Ovary (tissue), 9 donors: ENCODE results near the gene CACHD1. TPM values are rescaled to one million over a fixed set of nuclear protein-coding genes. Genes with fewer than 3 reads are reported as not detected.

Experiments used
- DNase-seq, 5 donors: peaks; one replicate each; pipeline ENCODE4 v3.0.0-alpha.2; 2019 to 2020
- H3K27ac ChIP-seq, 2 donors: fragments of 200-600 bp; one replicate each; pipeline versions ENCODE4 v1.5.1 to v1.8.0; 2019 to 2022
- H3K27me3 ChIP-seq: fragments of 200-600 bp; one replicate; pipeline ENCODE4 v1.8.0; 2022
- H3K36me3 ChIP-seq: fragments of 200-600 bp; sonication (generic); one replicate; pipeline ENCODE4 v1.5.1; 2019
- H3K4me1 ChIP-seq: one replicate; pipeline ENCODE4 v1.8.1; 2013; ENCODE audit warnings: mild to moderate bottlenecking, moderate library complexity; ENCODE audit not compliant: insufficient read depth
- H3K4me3 ChIP-seq: fragments of 200-600 bp; sonication (generic); one replicate; pipeline ENCODE4 v1.5.1; 2017
- H3K9me3 ChIP-seq, 2 donors: fragments of 200-600 bp in 1 of 2; sonication (generic) in 1 of 2; one replicate each; pipeline versions ENCODE4 v1.5.1 to v1.8.1; 2013 to 2019; ENCODE audit warnings: mild to moderate bottlenecking in 1 of 2, moderate library complexity in 1 of 2
- EP300 ChIP-seq: sonication (generic); formaldehyde crosslinking; IDR thresholded peaks from one replicate; pipeline ENCODE4 v1.6.1; 2017; ENCODE audit warnings: antibody characterized with exemption
- POLR2A ChIP-seq: fragments of 450-650 bp; IDR thresholded peaks from one replicate; pipeline ENCODE4 v1.6.1; 2017; ENCODE audit warnings: antibody characterized with exemption, mild to moderate bottlenecking, moderate library complexity
- whole genome bisulfite sequencing, 3 donors: extraction: QIAGEN DNeasy Blood & Tissue Kit in 1 of 3; methylation state at CpG; one replicate each; pipeline versions ENCODE4 v1.1.5 to v1.1.7; 2013 to 2017; 5-methylcytosine and 5-hydroxymethylcytosine counted together
- intact Hi-C, 4 donors: fragments of 100-400 bp; cut with DNase I; formaldehyde crosslinking; loops; one replicate each; pipeline versions ENCODE4 v1.11.0 to v1.15.1; 2022 to 2023
- polyA plus RNA-seq, 2 donors: library from polyadenylated mRNA; stranded (reverse); fragments of 200-250 nt in 1 of 2; fragments of 350-450 nt in 1 of 2; fragmentation: Illumina TruSeq in 1 of 2; extraction: RNeasy Lipid Tissue Mini Kit (QIAGEN cat#74804) in 1 of 2; gene quantifications; one replicate each; pipeline ENCODE4 v1.2.3, GENCODE V29; 2013 to 2014
- total RNA-seq, 7 donors: library from RNA; depleted of rRNA in 2 of 7; stranded (reverse); fragments of >200 nt in 2 of 7; fragmentation: NEBNext Ultra II Directional in 3 of 7; extraction: Animal tissue kit (Norgen Biotek cat#: 25700) in 3 of 7; gene quantifications; one replicate each; pipeline versions ENCODE4 v1.1.0 to v1.2.4, GENCODE V29; 2016 to 2023
- TF ChIP-seq, protein P1 (sequence below), 3 donors: fragments of 450-650 bp in 2 of 3; fragments of 200-600 bp in 1 of 3; IDR thresholded peaks; one replicate each; pipeline versions ENCODE4 v1.5.1 to v1.8.0; 2016 to 2022; ENCODE audit warnings: antibody characterized with exemption in 3 of 3, mild to moderate bottlenecking in 1 of 3
- donor health status: DM: no; HTN: no; CAD: no; lungs with moderate emphysema.
- donor health status: DM: no; HTN: no; CAD: no.
- donor health status: Bipolar disorder and iron deficiency.
- donor health status: DM: yes; HTN: yes; CAD: no.
- donor health status: DM: no; HTN: no; CAD: no.
- donor health status: DM: yes; HTN: yes; CAD: no.

Gene CACHD1
- total and polyA plus RNA-seq, 9 donors: 17.0 to 33.1 (median 23.2) TPM

DNA sequence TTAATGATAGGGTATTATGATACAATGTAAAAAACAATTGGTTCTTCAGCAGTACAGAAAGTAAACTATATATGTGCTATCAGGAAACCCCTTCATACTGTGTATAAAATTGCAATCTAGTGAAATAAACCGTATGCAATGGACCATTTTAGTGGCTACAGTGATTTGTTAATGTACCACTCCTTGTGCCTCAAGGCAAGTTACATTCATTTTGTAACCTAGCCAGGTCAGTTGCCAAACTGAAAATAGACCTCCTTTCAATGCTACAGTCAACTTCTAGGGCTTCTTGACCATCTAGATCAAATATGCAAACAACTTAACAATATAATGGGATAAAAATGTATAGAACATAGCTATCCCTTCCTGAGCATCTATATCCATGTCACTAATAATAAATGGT lies 223.0 kb downstream of the CACHD1 start:
- intact Hi-C loops: loop anchor here in 1 of 4 donors (10.0 kb wide), 1 partner anchor 132 kb away; no protein-coding TSS in a partner anchor
- no peak overlapping the region for H3K27ac ChIP-seq

DNA sequence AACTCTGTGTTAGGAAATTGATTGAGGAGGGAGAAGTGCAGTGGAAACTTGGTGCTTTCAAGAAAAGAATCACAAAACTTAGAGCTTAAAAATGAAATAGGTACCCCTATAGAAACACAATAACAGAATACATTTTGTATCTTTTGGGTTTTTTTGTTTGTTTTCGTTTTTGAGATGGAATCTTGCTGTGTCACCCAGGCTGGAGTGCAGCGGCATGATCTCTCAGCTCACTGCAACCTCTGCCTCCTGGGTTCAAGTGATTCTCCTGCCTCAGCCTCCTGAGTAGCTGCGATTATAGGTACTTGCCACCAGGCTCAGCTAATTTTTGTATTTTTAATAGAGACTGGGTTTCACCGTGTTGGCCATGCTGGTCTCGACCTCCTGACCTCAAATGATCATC lies 223.5 kb downstream of the CACHD1 start:
- Histone ChIP-seq H3K27me3 (no peaks in the 10 kb centered on the region), H3K27ac (no peak overlapping the region), H3K4me3 (no peak overlapping the region), H3K9me3 (no peaks in the 10 kb centered on the region), H3K4me1 (no peaks in the 10 kb centered on the region), H3K36me3 (no peaks in the 10 kb centered on the region)
- WGBS, 3 donors: 87 to 91% (median 88%) methylated on average over 5 of the region's 5 CpGs
- no peak for DNase-seq
- intact Hi-C loops: loop anchor here in 1 of 4 donors (10.0 kb wide), 1 partner anchor 131 kb away; no protein-coding TSS in a partner anchor
- no peak for TF ChIP-seq POLR2A
- no peak for TF ChIP-seq EP300
- TF ChIP-seq, protein P1, sequence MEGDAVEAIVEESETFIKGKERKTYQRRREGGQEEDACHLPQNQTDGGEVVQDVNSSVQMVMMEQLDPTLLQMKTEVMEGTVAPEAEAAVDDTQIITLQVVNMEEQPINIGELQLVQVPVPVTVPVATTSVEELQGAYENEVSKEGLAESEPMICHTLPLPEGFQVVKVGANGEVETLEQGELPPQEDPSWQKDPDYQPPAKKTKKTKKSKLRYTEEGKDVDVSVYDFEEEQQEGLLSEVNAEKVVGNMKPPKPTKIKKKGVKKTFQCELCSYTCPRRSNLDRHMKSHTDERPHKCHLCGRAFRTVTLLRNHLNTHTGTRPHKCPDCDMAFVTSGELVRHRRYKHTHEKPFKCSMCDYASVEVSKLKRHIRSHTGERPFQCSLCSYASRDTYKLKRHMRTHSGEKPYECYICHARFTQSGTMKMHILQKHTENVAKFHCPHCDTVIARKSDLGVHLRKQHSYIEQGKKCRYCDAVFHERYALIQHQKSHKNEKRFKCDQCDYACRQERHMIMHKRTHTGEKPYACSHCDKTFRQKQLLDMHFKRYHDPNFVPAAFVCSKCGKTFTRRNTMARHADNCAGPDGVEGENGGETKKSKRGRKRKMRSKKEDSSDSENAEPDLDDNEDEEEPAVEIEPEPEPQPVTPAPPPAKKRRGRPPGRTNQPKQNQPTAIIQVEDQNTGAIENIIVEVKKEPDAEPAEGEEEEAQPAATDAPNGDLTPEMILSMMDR (IDR thresholded peaks at IDR 0.05): no peak

More for the DNA sequence above, 223.0 kb downstream of the CACHD1 start:
- 0 to 2% (median 0%) methylated on average over 1 of the region's 1 CpG for WGBS, 3 donors
- no peak for TF ChIP-seq POLR2A
- TF ChIP-seq, protein P1 (IDR thresholded peaks at IDR 0.05): no peak
- no peak for TF ChIP-seq EP300
- Histone ChIP-seq H3K4me3 (no peak overlapping the region), H3K4me1 (no peaks in the 10 kb centered on the region), H3K27me3 (no peaks in the 10 kb centered on the region), H3K9me3 (no peaks in the 10 kb centered on the region), H3K36me3 (no peaks in the 10 kb centered on the region)
- no peak for DNase-seq

DNA sequence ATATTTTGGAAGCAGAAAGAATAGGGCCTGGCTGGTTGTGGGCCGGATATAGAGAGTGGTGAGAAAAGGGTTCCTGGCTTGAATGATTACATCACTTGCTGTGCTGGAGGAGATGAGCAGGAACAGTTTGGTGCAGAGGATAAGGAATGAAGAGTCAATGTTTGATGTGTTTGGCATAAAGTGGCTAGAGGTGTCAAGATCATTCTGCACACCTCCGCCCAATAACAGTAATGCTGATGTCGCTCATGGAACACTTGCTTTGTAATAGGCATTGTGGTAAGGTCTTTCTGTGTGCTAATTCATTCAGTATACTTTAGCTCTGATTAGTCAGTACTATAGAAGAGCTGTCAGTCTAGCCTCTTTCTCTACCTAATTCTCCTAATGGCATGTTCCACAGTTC lies 226.9 kb downstream of the CACHD1 start:
- no peak for DNase-seq
- peaks cover 1% of the 10 kb centered on the region for H3K4me1 ChIP-seq
- no peak overlapping the region for H3K4me3 ChIP-seq
- H3K36me3 ChIP-seq: no peaks in the 10 kb centered on the region
- no peaks in the 10 kb centered on the region for H3K9me3 ChIP-seq
- H3K27me3 ChIP-seq: no peaks in the 10 kb centered on the region
- TF ChIP-seq POLR2A (no peak), EP300 (no peak)
- TF ChIP-seq, protein P1 (IDR thresholded peaks at IDR 0.05): no peak
- intact Hi-C loops: loop anchor here in 1 of 4 donors (10.0 kb wide), 1 partner anchor 128 kb away; no protein-coding TSS in a partner anchor
- no peak overlapping the region for H3K27ac ChIP-seq
- WGBS, 3 donors: 94 to 98% (median 97%) methylated on average over 3 of the region's 3 CpGs

DNA sequence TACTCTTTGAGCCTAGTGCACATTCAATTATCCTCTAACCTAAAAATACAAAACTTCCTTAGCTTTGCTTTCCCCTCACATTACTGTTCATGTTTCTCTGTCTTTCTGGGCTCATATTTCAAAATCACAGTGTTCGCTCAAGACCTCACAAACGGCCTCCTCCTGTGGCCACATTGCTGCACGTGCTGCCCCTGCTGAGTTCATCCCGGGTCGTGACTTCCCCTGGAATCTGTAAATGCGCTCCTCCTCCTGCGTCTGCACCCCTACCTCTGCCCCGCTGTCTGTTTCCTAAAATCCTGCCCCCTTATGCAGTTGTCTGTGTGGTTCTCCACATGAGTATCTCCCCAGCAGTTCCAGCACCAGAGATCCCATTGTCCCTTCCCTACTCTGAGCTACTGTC lies 229.4 kb downstream of the CACHD1 start:
- DNase-seq: no peak
- H3K27me3 ChIP-seq: no peaks in the 10 kb centered on the region
- H3K36me3 ChIP-seq: no peaks in the 10 kb centered on the region
- no peak overlapping the region for H3K27ac ChIP-seq
- 34 to 51% (median 37%) methylated on average over 8 of the region's 8 CpGs for WGBS, 3 donors
- H3K4me1 ChIP-seq: peaks cover 1% of the 10 kb centered on the region
- no peak overlapping the region for H3K4me3 ChIP-seq
- H3K9me3 ChIP-seq: no peaks in the 10 kb centered on the region
- intact Hi-C loops: loop anchor here in 1 of 4 donors (10.0 kb wide), 1 partner anchor 125 kb away; no protein-coding TSS in a partner anchor
- TF ChIP-seq EP300: no peak
- TF ChIP-seq, protein P1 (IDR thresholded peaks at IDR 0.05): no peak
- no peak for TF ChIP-seq POLR2A
